Activated CD4-positive, alpha-beta T cell treated with anti-CD3 and anti-CD28 coated beads, Interleukin-2, amount 10 ng/mL, durations not matched to agents 7 days and 5 days (primary cell): Measurements from ENCODE around the gene TANK. TPM values are rescaled to one million over a fixed set of nuclear protein-coding genes. Genes with fewer than 3 reads are reported as not detected.

Experiments used
- CTCF ChIA-PET: fragments of 350-600 bp; sonication (Branson Sonifier 250); formaldehyde crosslinking; loops from one replicate; lab custom pipeline; 2021; ENCODE audit warnings: antibody characterized with exemption; lab: Charles Lee
- POLR2A ChIA-PET: fragments of 350-600 bp; sonication (Branson Sonifier 250); formaldehyde crosslinking; loops from one replicate; lab custom pipeline; 2021; ENCODE audit warnings: antibody characterized with exemption; lab: Charles Lee
- DNase-seq: peaks from one replicate; pipeline ENCODE4 v3.0.0-alpha.2; 2020
- H3K27ac Mint-ChIP-seq: one replicate; pipeline ENCODE4 v1.8.0; 2021; ENCODE audit warnings: mild to moderate bottlenecking, moderate library complexity, mixed read lengths
- H3K27me3 Mint-ChIP-seq: one replicate; pipeline ENCODE4 v1.8.0; 2021; ENCODE audit warnings: mixed read lengths
- H3K36me3 Mint-ChIP-seq: one replicate; pipeline ENCODE4 v1.8.0; 2021; ENCODE audit warnings: low read depth, mixed read lengths
- H3K4me1 Mint-ChIP-seq: one replicate; pipeline ENCODE4 v1.8.0; 2021; ENCODE audit warnings: mixed read lengths
- H3K4me3 Mint-ChIP-seq: one replicate; pipeline ENCODE4 v1.8.0; 2021; ENCODE audit warnings: mild to moderate bottlenecking, moderate library complexity, mixed read lengths
- H3K9me3 Mint-ChIP-seq: one replicate; pipeline ENCODE4 v1.8.0; 2021; ENCODE audit warnings: mixed read lengths
- total RNA-seq, 2 experiments: library from RNA; stranded (reverse); gene quantifications; one replicate each; pipeline ENCODE4 v1.2.3, GENCODE V29; 2021

TANK gene
- total RNA-seq, 2 experiments from 2014 or later = 71.5 to 74.1 TPM

DNA sequence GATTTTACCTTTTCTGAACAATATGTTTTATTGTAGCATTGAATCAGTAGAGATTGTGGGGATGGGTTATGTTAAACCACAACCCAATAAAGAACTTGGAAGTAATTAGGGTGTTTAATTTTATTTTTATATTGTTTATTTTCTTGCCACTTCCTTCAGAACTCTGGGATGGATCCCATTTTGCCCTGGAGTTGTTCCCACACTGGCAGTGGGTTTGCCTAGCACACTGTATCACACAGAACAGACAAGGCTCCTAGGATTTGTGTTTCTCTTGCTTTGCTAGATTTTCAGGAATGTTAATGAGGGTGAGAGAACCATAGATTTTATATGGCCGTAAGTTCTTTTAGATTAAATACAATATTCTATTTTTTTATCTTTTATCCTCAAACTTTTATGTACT, 59.0 kb downstream of the TANK start:
- H3K4me3 Mint-ChIP-seq = no peak overlapping the region
- CTCF ChIA-PET = interaction anchor here (0.9 kb wide), 1 partner anchor 43 kb away, joined by 3 read pairs; no protein-coding TSS in a partner anchor
- H3K27me3 Mint-ChIP-seq = no peaks in the 10 kb centered on the region
- H3K36me3 Mint-ChIP-seq = peaks cover 33% of the 10 kb centered on the region
- peaks cover 26% of the 10 kb centered on the region for H3K4me1 Mint-ChIP-seq
- POLR2A ChIA-PET = no interaction called here
- DNase-seq = no peak
- no peaks in the 10 kb centered on the region for H3K9me3 Mint-ChIP-seq
- H3K27ac Mint-ChIP-seq = no peak overlapping the region

DNA sequence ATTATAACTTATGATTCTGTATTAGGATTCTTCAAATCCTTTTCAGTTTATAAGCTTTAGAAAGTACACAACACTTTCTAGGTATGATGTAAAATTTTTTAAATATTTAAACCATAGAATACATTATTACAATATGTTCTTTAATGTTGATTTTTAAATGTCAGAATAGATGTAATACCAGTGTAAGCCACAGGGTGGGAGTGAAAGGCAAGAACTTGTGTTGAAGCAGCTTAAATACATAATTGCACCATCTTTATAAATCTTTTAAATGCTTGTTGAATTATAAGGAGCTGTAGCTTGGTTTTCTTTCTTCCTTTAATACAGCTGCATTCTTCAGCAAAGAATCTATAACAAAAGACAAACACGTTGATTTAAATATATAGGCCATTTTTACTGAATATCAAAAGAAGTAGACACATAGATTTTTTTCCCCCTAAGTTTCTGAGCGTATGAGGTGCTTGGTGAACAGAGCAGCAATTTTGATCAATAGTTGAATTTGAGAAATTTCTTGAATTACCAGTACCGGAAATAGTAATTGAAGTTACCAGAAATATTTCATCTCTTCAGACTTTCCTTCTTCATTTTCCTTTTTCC, 63.0 kb downstream of the TANK start:
- Mint-ChIP-seq H3K27ac (no peak overlapping the region), H3K9me3 (no peaks in the 10 kb centered on the region), H3K4me1 (peaks cover 2% of the 10 kb centered on the region), H3K4me3 (no peak overlapping the region), H3K27me3 (no peaks in the 10 kb centered on the region), H3K36me3 (peaks cover 36% of the 10 kb centered on the region)
- POLR2A ChIA-PET = no interaction called here
- DNase-seq = peak; percentile 46
- CTCF ChIA-PET = interaction anchor here (0.7 to 3.7 kb wide), 6 partner anchors 11 to 110 kb away, joined by 3 to 11 read pairs (median 3); no protein-coding TSS in a partner anchor

- CTCF ChIA-PET = interaction anchor here (0.6 kb wide), 1 partner anchor 58 kb away, joined by 3 read pairs; no protein-coding TSS in a partner anchor
- no peak overlapping the region for H3K4me3 Mint-ChIP-seq
Observed at GRCh38 chr2:161228511-161229240, 68.4 kb downstream of the TANK start.

DNA sequence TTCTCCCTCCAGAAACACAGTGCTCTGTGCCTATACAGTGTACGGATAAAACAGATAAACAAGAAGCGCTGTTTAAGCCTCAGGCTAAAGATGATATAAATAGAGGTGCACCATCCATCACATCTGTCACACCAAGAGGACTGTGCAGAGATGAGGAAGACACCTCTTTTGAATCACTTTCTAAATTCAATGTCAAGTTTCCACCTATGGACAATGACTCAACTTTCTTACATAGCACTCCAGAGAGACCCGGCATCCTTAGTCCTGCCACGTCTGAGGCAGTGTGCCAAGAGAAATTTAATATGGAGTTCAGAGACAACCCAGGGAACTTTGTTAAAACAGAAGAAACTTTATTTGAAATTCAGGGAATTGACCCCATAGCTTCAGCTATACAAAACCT, 70.7 kb downstream of the TANK start:
- Mint-ChIP-seq H3K27ac (no peak overlapping the region), H3K27me3 (no peaks in the 10 kb centered on the region), H3K4me1 (peaks cover 4% of the 10 kb centered on the region), H3K36me3 (peaks cover 38% of the 10 kb centered on the region), H3K9me3 (no peaks in the 10 kb centered on the region), H3K4me3 (no peak overlapping the region)
- ChIA-PET POLR2A (no interaction called here), CTCF (interaction anchor here (1.3 to 2.0 kb wide), 2 partner anchors 9 to 13 kb away, joined by 3 to 7 read pairs; no protein-coding TSS in a partner anchor)
- no peak for DNase-seq

More at GRCh38 chr2:161228511-161229240, 68.4 kb downstream of the TANK start:
- Mint-ChIP-seq H3K36me3 (peaks cover 39% of the 10 kb centered on the region), H3K27me3 (no peaks in the 10 kb centered on the region), H3K4me1 (no peaks in the 10 kb centered on the region), H3K27ac (no peak overlapping the region), H3K9me3 (no peaks in the 10 kb centered on the region)
- POLR2A ChIA-PET = no interaction called here
- DNase-seq = no peak

GRCh38 chr2:161232571-161232970, 72.3 kb downstream of the TANK start:
- Mint-ChIP-seq H3K27ac (no peak overlapping the region), H3K27me3 (no peaks in the 10 kb centered on the region), H3K36me3 (peaks cover 37% of the 10 kb centered on the region), H3K4me3 (no peak overlapping the region), H3K9me3 (no peaks in the 10 kb centered on the region), H3K4me1 (peaks cover 15% of the 10 kb centered on the region)
- POLR2A ChIA-PET = no interaction called here
- no peak for DNase-seq
- CTCF ChIA-PET = interaction anchor here (1.1 to 2.4 kb wide), 4 partner anchors 10 to 169 kb away, joined by 3 to 11 read pairs (median 4); no protein-coding TSS in a partner anchor

DNA sequence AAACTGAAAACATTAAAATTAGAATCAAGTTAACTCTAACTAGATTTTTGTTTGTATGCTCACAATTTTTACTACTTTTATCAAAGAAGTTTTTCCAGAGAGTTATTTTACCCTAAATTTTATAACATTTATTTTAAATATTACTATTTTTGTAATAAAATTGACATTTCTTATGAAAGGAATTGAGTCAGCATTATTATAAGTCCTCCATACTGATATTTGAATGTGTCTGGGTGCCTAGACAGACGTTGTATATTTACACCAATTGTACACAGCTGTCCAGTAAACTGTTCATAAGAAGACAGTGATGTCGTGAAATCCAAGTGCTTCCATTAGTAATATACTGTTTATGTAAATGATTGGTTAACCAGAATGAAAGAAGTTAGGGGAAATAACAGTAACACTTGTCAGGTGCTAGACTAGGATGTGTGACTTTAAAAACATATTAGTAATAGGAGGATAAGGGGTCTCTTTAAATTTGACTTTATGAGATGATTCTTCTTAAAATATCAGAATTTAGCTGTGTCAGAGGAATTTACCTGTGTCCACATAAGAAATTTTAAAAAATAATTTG, 73.7 kb downstream of the TANK start:
- Mint-ChIP-seq H3K27ac (no peak overlapping the region), H3K36me3 (peaks cover 30% of the 10 kb centered on the region), H3K9me3 (no peaks in the 10 kb centered on the region), H3K27me3 (peaks cover 2% of the 10 kb centered on the region), H3K4me1 (peaks cover 24% of the 10 kb centered on the region), H3K4me3 (no peak overlapping the region)
- ChIA-PET CTCF (interaction anchor here (2.4 kb wide), 1 partner anchor 11 kb away, joined by 11 read pairs; no protein-coding TSS in a partner anchor), POLR2A (interaction anchor here (0.5 kb wide), 1 partner anchor 12 kb away, joined by 3 read pairs; no protein-coding TSS in a partner anchor)
- no peak for DNase-seq

DNA sequence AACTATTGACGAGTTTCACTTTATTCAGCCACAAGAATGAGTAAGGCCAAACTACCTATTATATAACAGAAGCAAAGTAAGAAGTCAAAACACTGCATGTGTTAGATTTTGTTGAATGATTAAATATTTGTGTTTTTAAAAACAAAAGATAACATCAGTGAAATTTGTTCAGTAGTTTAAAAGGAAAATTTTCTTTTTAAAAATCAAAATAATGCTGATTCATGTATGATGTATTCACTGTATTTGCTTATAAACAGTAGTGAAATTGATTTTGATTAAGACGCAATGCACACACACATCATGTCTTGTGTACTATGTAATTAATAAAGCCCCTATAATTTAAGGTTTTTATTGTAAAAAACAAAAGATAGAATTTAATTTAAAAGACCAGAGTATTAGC, 74.4 kb downstream of the TANK start:
- Mint-ChIP-seq H3K9me3 (no peaks in the 10 kb centered on the region), H3K4me3 (no peak overlapping the region), H3K4me1 (peaks cover 24% of the 10 kb centered on the region), H3K36me3 (peaks cover 27% of the 10 kb centered on the region), H3K27ac (no peak overlapping the region), H3K27me3 (peaks cover 2% of the 10 kb centered on the region)
- ChIA-PET POLR2A (no interaction called here), CTCF (interaction anchor here (2.4 kb wide), 1 partner anchor 12 kb away, joined by 11 read pairs; no protein-coding TSS in a partner anchor)
- no peak for DNase-seq

GRCh38 chr2:161237392-161238264, 77.4 kb downstream of the TANK start:
- peaks cover 2% of the 10 kb centered on the region for H3K27me3 Mint-ChIP-seq
- CTCF ChIA-PET = interaction anchor here (0.8 to 1.8 kb wide), 5 partner anchors 11 to 209 kb away, joined by 3 to 6 read pairs (median 3); no protein-coding TSS in a partner anchor
- peak overlapping the region; percentile 63 for H3K27ac Mint-ChIP-seq
- peaks cover 14% of the 10 kb centered on the region for H3K36me3 Mint-ChIP-seq
- H3K4me1 Mint-ChIP-seq = peaks cover 30% of the 10 kb centered on the region
- H3K9me3 Mint-ChIP-seq = no peaks in the 10 kb centered on the region
- DNase-seq = peak; percentile 43
- H3K4me3 Mint-ChIP-seq = peak overlapping the region; percentile 80
- POLR2A ChIA-PET = interaction anchor here (0.6 kb wide), 1 partner anchor 328 kb away, joined by 3 read pairs; no protein-coding TSS in a partner anchor

- H3K36me3 Mint-ChIP-seq = peaks cover 13% of the 10 kb centered on the region
- DNase-seq = no peak
- peaks cover 35% of the 10 kb centered on the region for H3K4me1 Mint-ChIP-seq
- H3K27me3 Mint-ChIP-seq = peaks cover 2% of the 10 kb centered on the region
- peak overlapping the region; percentile 80 for H3K4me3 Mint-ChIP-seq
- no peaks in the 10 kb centered on the region for H3K9me3 Mint-ChIP-seq
- POLR2A ChIA-PET = no interaction called here
- peak overlapping the region; percentile 63 for H3K27ac Mint-ChIP-seq
- CTCF ChIA-PET = interaction anchor here (1.0 to 1.8 kb wide), 4 partner anchors 10 to 209 kb away, joined by 3 to 6 read pairs (median 4); no protein-coding TSS in a partner anchor
Observed at GRCh38 chr2:161238265-161238559, 78.0 kb downstream of the TANK start.

GRCh38 chr2:161238560-161239325, 78.5 kb downstream of the TANK start:
- H3K27ac Mint-ChIP-seq = peak overlapping the region; percentile 68
- H3K36me3 Mint-ChIP-seq = peaks cover 13% of the 10 kb centered on the region
- ChIA-PET POLR2A (no interaction called here), CTCF (interaction anchor here (1.0 to 1.8 kb wide), 4 partner anchors 8 to 779 kb away, joined by 3 to 6 read pairs (median 3); no protein-coding TSS in a partner anchor)
- H3K4me3 Mint-ChIP-seq = peak overlapping the region; percentile 80
- DNase-seq = peak; percentile 68
- peaks cover 41% of the 10 kb centered on the region for H3K4me1 Mint-ChIP-seq
- H3K27me3 Mint-ChIP-seq = peaks cover 2% of the 10 kb centered on the region
- H3K9me3 Mint-ChIP-seq = no peaks in the 10 kb centered on the region

DNA sequence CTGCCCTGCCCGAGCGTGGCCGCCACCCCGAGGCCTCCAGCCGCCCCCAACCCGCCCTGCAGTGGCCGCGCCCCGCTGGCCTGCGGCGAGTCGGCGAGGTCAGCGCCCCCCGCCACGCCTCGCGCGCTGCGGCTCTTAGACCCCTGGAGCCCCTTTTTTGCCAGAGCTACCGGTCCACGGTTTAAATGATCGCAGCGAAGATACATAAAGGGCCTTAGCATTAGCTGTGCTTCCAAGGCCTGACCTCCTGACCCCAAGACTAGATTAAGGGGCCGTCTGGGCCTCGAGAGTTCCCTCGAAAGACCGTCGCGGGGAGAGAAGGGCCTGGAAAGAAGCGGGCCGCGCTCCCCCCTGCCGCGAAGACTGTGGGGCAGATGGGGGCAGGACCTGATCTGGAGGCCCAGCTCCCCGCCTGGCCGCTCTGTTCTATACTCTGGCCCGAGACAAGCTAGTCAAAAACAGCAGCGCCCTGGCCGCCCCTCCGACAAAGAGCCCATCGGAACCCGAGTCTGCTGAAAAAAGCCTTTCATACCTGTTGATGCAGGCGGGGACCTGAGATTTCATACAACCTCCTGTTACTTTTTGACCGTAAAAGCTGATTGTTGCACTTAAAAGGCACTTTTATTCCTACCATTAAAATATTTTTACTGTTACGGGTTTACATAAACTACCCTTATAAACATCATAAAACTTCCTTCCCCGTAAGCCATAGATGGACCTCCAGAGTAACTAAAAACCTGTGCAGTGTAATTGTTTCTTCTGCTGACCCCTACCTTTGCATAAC, 79.3 kb downstream of the TANK start:
- Mint-ChIP-seq H3K27me3 (peaks cover 2% of the 10 kb centered on the region), H3K36me3 (peaks cover 13% of the 10 kb centered on the region), H3K4me3 (peak overlapping the region; percentile 32), H3K27ac (no peak overlapping the region), H3K9me3 (no peaks in the 10 kb centered on the region), H3K4me1 (peaks cover 47% of the 10 kb centered on the region)
- DNase-seq = no peak
- POLR2A ChIA-PET = interaction anchor here (0.6 kb wide), 1 partner anchor 15 kb away, joined by 3 read pairs; no protein-coding TSS in a partner anchor
- CTCF ChIA-PET = interaction anchor here (0.6 to 1.6 kb wide), 4 partner anchors 9 to 778 kb away, joined by 3 to 4 read pairs (median 3); no protein-coding TSS in a partner anchor
